ENCODE data around the gene LCN12.
A peak's percentile ranks its signal among the peaks of the same experiment; 100 is the strongest.

LCN12 gene

GRCh38 chr9:136982232-136983051, 30.4 kb downstream of the LCN12 start, which contains the start of gene LCNL1:
LCNL1 (plus strand) TSS chr9:136982993; CDS start chr9:136983587, 594 bp downstream.
- no peak within 1 kb of the TSS for H3K4me3 ChIP-seq (ENCODE audit: insufficient read depth in 1 of 2, low read depth in 1 of 2, low read length in 2 of 2)
- peak within 1 kb of the TSS; percentile 43 for H4K91ac ChIP-seq (ENCODE audit: low read length)
- no peak within 1 kb of the TSS for H3K18ac ChIP-seq (ENCODE audit: low read depth in 1 of 2, low read length in 2 of 2)
- peak within 1 kb of the TSS in 1 of 2 experiments; percentile 7 for H2BK12ac ChIP-seq (ENCODE audit: low read length in 2 of 2)
- H3K36me3 ChIP-seq (ENCODE audit: control insufficient read depth in 1 of 2, insufficient read depth in 2 of 2, low read depth in 1 of 2, low read length in 2 of 2) = peaks cover 0 to 4% of the 10 kb centered on the region in 2 experiments
- no peak within 1 kb of the TSS for H3K4me2 ChIP-seq (ENCODE audit: low read length, poor library complexity, severe bottlenecking)
- H2BK15ac ChIP-seq (ENCODE audit: low read depth, poor library complexity, severe bottlenecking) = no peak within 1 kb of the TSS
- peaks cover 23% of the 10 kb centered on the region for H3K4me1 ChIP-seq (ENCODE audit: control insufficient read depth, insufficient read depth, low read depth, low read length)
- no peak within 1 kb of the TSS for H3K27ac ChIP-seq (ENCODE audit: low read length, poor library complexity, severe bottlenecking)
- no peaks in the 10 kb centered on the region for H3K79me1 ChIP-seq (replicated peaks; ENCODE audit: low read length, poor library complexity, severe bottlenecking)
- H3K23ac ChIP-seq (ENCODE audit: low read length in 2 of 2) = no peak within 1 kb of the TSS
- WGBS = 91% methylated on average over 18 of the region's 18 CpGs
- H3K27me3 ChIP-seq (ENCODE audit: control insufficient read depth in 1 of 2, insufficient read depth in 1 of 2, low read length in 2 of 2) = peaks cover 37 to 55% of the 10 kb centered on the region in 2 experiments
- no peak within 1 kb of the TSS for H2BK5ac ChIP-seq (ENCODE audit: low read depth, low read length, poor library complexity, severe bottlenecking)
- no peak within 1 kb of the TSS for H3K14ac ChIP-seq (ENCODE audit: low read length in 2 of 2)
- H3K9ac ChIP-seq (ENCODE audit: low read length) = no peak within 1 kb of the TSS
- no peak for DNase-seq
- no peak within 1 kb of the TSS for H2AK5ac ChIP-seq (ENCODE audit: low read length, severe bottlenecking)
- no peaks in the 10 kb centered on the region for H3K9me3 ChIP-seq (ENCODE audit: control insufficient read depth, low read length)
- no peak within 1 kb of the TSS for H2AFZ ChIP-seq (ENCODE audit: low read depth, low read length)
- H3K4ac ChIP-seq (ENCODE audit: low read depth in 1 of 2, low read length in 2 of 2) = no peak within 1 kb of the TSS
- H4K8ac ChIP-seq (ENCODE audit: low read length) = no peak within 1 kb of the TSS
- H2BK120ac ChIP-seq (ENCODE audit: low read depth, low read length) = no peak within 1 kb of the TSS

- H4K8ac ChIP-seq (ENCODE audit: low read length) = no peak overlapping the region
- no peak overlapping the region for H2BK12ac ChIP-seq (ENCODE audit: low read length in 2 of 2)
- H3K4me2 ChIP-seq (ENCODE audit: low read length, poor library complexity, severe bottlenecking) = no peak overlapping the region
- H3K36me3 ChIP-seq (ENCODE audit: control insufficient read depth in 1 of 2, insufficient read depth in 2 of 2, low read depth in 1 of 2, low read length in 2 of 2) = peaks cover 0 to 4% of the 10 kb centered on the region in 2 experiments
- WGBS = 91% methylated on average over 9 of the region's 9 CpGs
- H3K27ac ChIP-seq (ENCODE audit: low read length, poor library complexity, severe bottlenecking) = no peak overlapping the region
- H2BK15ac ChIP-seq (ENCODE audit: low read depth, poor library complexity, severe bottlenecking) = no peak overlapping the region
- no peaks in the 10 kb centered on the region for H3K79me1 ChIP-seq (replicated peaks; ENCODE audit: low read length, poor library complexity, severe bottlenecking)
- DNase-seq = no peak
- peaks cover 17% of the 10 kb centered on the region for H3K4me1 ChIP-seq (ENCODE audit: control insufficient read depth, insufficient read depth, low read depth, low read length)
- peaks cover 37 to 49% of the 10 kb centered on the region in 2 experiments for H3K27me3 ChIP-seq (ENCODE audit: control insufficient read depth in 1 of 2, insufficient read depth in 1 of 2, low read length in 2 of 2)
- no peak overlapping the region for H3K23ac ChIP-seq (ENCODE audit: low read length in 2 of 2)
- H3K4me3 ChIP-seq (ENCODE audit: insufficient read depth in 1 of 2, low read depth in 1 of 2, low read length in 2 of 2) = no peak overlapping the region
- H3K9me3 ChIP-seq (ENCODE audit: control insufficient read depth, low read length) = no peaks in the 10 kb centered on the region
- no peak overlapping the region for H2AK5ac ChIP-seq (ENCODE audit: low read length, severe bottlenecking)
- no peak overlapping the region for H3K14ac ChIP-seq (ENCODE audit: low read length in 2 of 2)
- H3K18ac ChIP-seq (ENCODE audit: low read depth in 1 of 2, low read length in 2 of 2) = no peak overlapping the region
- H3K4ac ChIP-seq (ENCODE audit: low read depth in 1 of 2, low read length in 2 of 2) = no peak overlapping the region
- no peak overlapping the region for H2AFZ ChIP-seq (ENCODE audit: low read depth, low read length)
- no peak overlapping the region for H2BK120ac ChIP-seq (ENCODE audit: low read depth, low read length)
- no peak overlapping the region for H3K9ac ChIP-seq (ENCODE audit: low read length)
- H4K91ac ChIP-seq (ENCODE audit: low read length) = no peak overlapping the region
- H2BK5ac ChIP-seq (ENCODE audit: low read depth, low read length, poor library complexity, severe bottlenecking) = no peak overlapping the region
Observed at GRCh38 chr9:136983167-136983566, 31.1 kb downstream of the LCN12 start.

GRCh38 chr9:136983656-136984314, 31.7 kb downstream of the LCN12 start:
- WGBS = 77% methylated on average over 10 of the region's 11 CpGs
- H3K23ac ChIP-seq (ENCODE audit: low read length in 2 of 2) = no peak overlapping the region
- no peak overlapping the region for H4K91ac ChIP-seq (ENCODE audit: low read length)
- peaks cover 0 to 4% of the 10 kb centered on the region in 2 experiments for H3K36me3 ChIP-seq (ENCODE audit: control insufficient read depth in 1 of 2, insufficient read depth in 2 of 2, low read depth in 1 of 2, low read length in 2 of 2)
- H3K4me3 ChIP-seq (ENCODE audit: insufficient read depth in 1 of 2, low read depth in 1 of 2, low read length in 2 of 2) = no peak overlapping the region
- H2AK5ac ChIP-seq (ENCODE audit: low read length, severe bottlenecking) = no peak overlapping the region
- no peak overlapping the region for H3K9ac ChIP-seq (ENCODE audit: low read length)
- H2BK15ac ChIP-seq (ENCODE audit: low read depth, poor library complexity, severe bottlenecking) = no peak overlapping the region
- peaks cover 16% of the 10 kb centered on the region for H3K4me1 ChIP-seq (ENCODE audit: control insufficient read depth, insufficient read depth, low read depth, low read length)
- H2BK12ac ChIP-seq (ENCODE audit: low read length in 2 of 2) = no peak overlapping the region
- no peak overlapping the region for H2AFZ ChIP-seq (ENCODE audit: low read depth, low read length)
- no peak overlapping the region for H3K27ac ChIP-seq (ENCODE audit: low read length, poor library complexity, severe bottlenecking)
- H3K9me3 ChIP-seq (ENCODE audit: control insufficient read depth, low read length) = no peaks in the 10 kb centered on the region
- H3K79me1 ChIP-seq (replicated peaks; ENCODE audit: low read length, poor library complexity, severe bottlenecking) = no peaks in the 10 kb centered on the region
- H3K18ac ChIP-seq (ENCODE audit: low read depth in 1 of 2, low read length in 2 of 2) = no peak overlapping the region
- no peak overlapping the region for H3K14ac ChIP-seq (ENCODE audit: low read length in 2 of 2)
- H2BK120ac ChIP-seq (ENCODE audit: low read depth, low read length) = no peak overlapping the region
- H4K8ac ChIP-seq (ENCODE audit: low read length) = no peak overlapping the region
- no peak overlapping the region for H3K4me2 ChIP-seq (ENCODE audit: low read length, poor library complexity, severe bottlenecking)
- H2BK5ac ChIP-seq (ENCODE audit: low read depth, low read length, poor library complexity, severe bottlenecking) = no peak overlapping the region
- no peak overlapping the region for H3K4ac ChIP-seq (ENCODE audit: low read depth in 1 of 2, low read length in 2 of 2)
- H3K27me3 ChIP-seq (ENCODE audit: control insufficient read depth in 1 of 2, insufficient read depth in 1 of 2, low read length in 2 of 2) = peaks cover 37 to 49% of the 10 kb centered on the region in 2 experiments
- no peak for DNase-seq

- Histone ChIP-seq H3K14ac (ENCODE audit: low read length in 2 of 2) (no peak overlapping the region), H2AFZ (ENCODE audit: low read depth, low read length) (no peak overlapping the region), H3K27ac (ENCODE audit: low read length, poor library complexity, severe bottlenecking) (no peak overlapping the region), H3K36me3 (ENCODE audit: control insufficient read depth in 1 of 2, insufficient read depth in 2 of 2, low read depth in 1 of 2, low read length in 2 of 2) (no peaks in the 10 kb centered on the region), H2BK120ac (ENCODE audit: low read depth, low read length) (no peak overlapping the region), H3K18ac (ENCODE audit: low read depth in 1 of 2, low read length in 2 of 2) (no peak overlapping the region), H3K9ac (ENCODE audit: low read length) (no peak overlapping the region), H4K91ac (ENCODE audit: low read length) (no peak overlapping the region), H3K4ac (ENCODE audit: low read depth in 1 of 2, low read length in 2 of 2) (no peak overlapping the region), H2BK5ac (ENCODE audit: low read depth, low read length, poor library complexity, severe bottlenecking) (no peak overlapping the region), H3K4me3 (ENCODE audit: insufficient read depth in 1 of 2, low read depth in 1 of 2, low read length in 2 of 2) (no peak overlapping the region), H4K8ac (ENCODE audit: low read length) (no peak overlapping the region), H3K79me1 (replicated peaks; ENCODE audit: low read length, poor library complexity, severe bottlenecking) (no peaks in the 10 kb centered on the region), H3K9me3 (ENCODE audit: control insufficient read depth, low read length) (no peaks in the 10 kb centered on the region), H2AK5ac (ENCODE audit: low read length, severe bottlenecking) (no peak overlapping the region), H3K23ac (ENCODE audit: low read length in 2 of 2) (no peak overlapping the region), H3K4me1 (ENCODE audit: control insufficient read depth, insufficient read depth, low read depth, low read length) (peaks cover 16% of the 10 kb centered on the region), H2BK15ac (ENCODE audit: low read depth, poor library complexity, severe bottlenecking) (no peak overlapping the region), H2BK12ac (ENCODE audit: low read length in 2 of 2) (no peak overlapping the region), H3K4me2 (ENCODE audit: low read length, poor library complexity, severe bottlenecking) (no peak overlapping the region), H3K27me3 (ENCODE audit: control insufficient read depth in 1 of 2, insufficient read depth in 1 of 2, low read length in 2 of 2) (peaks cover 37 to 45% of the 10 kb centered on the region in 2 experiments)
- DNase-seq = no peak
- 61% methylated on average over 26 of the region's 29 CpGs for WGBS
Observed at GRCh38 chr9:136984464-136985026, 32.5 kb downstream of the LCN12 start.
